Choroid plexus epithelial cell (primary cell): ENCODE measurements around the gene URI1.

Experiments
- DNase-seq: peaks from one replicate; pipeline ENCODE4 v3.0.0-alpha.2; 2010; ENCODE audit warnings: low read depth
- H3K4me3 ChIP-seq: 2 replicates; pipeline ENCODE4 v1.5.1; 2011; ENCODE audit warnings: low read depth, mild to moderate bottlenecking, control low read depth, low read length, moderate library complexity
- TF ChIP-seq, protein P1 (sequence below): conservative IDR thresholded peaks from 2 replicates; pipeline ENCODE4 v1.5.1; 2011; ENCODE audit warnings: low read depth, mild to moderate bottlenecking, control low read depth, inconsistent platforms, low read length, moderate library complexity

URI1 gene

DNA sequence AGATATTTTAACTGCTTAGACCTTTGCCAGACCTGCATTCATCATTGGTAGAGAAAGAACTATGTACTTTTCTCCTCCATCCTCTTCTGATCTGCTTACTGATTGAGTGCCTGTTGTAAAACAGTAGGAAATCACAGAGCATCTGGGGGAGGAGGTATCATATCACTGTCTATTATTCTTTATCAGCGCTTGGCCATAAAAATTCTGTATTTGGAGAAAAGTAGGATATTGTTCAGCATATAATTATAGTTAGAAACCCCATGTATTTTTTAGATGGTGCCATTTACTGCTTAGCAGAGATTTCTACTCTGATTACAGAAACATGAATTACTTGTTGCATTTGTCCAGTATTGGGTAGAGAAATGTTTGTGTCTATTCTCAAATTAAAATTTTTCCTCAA is 62.4 kb downstream of the URI1 start:
- no peak overlapping the region for H3K4me3 ChIP-seq
- DNase-seq = no peak
- TF ChIP-seq, protein P1, sequence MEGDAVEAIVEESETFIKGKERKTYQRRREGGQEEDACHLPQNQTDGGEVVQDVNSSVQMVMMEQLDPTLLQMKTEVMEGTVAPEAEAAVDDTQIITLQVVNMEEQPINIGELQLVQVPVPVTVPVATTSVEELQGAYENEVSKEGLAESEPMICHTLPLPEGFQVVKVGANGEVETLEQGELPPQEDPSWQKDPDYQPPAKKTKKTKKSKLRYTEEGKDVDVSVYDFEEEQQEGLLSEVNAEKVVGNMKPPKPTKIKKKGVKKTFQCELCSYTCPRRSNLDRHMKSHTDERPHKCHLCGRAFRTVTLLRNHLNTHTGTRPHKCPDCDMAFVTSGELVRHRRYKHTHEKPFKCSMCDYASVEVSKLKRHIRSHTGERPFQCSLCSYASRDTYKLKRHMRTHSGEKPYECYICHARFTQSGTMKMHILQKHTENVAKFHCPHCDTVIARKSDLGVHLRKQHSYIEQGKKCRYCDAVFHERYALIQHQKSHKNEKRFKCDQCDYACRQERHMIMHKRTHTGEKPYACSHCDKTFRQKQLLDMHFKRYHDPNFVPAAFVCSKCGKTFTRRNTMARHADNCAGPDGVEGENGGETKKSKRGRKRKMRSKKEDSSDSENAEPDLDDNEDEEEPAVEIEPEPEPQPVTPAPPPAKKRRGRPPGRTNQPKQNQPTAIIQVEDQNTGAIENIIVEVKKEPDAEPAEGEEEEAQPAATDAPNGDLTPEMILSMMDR = no peak

DNA sequence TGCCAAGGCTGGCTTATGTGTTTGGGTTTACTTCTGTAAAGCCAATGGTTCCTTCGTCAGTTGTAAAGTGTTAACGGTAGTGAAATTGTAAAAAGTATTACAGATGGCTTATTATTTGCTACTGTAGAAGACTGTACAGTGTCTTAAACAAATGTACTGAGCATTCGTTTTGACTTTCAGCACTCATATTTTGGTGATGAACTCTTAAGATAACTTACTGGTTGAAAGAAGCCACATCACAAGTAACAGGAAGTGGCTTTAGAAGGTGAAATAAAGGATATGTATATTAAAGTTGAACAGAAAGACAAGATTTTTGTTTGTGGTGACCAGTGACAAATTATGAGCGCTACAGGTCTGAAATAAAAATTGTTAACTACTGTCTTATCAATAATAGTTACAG is 64.2 kb downstream of the URI1 start:
- no peak overlapping the region for H3K4me3 ChIP-seq
- DNase-seq = no peak

GRCh38 chr19:30008169-30008568 is 66.1 kb downstream of the URI1 start:
- DNase-seq = no peak
- TF ChIP-seq, protein P1 = no peak
- H3K4me3 ChIP-seq = no peak overlapping the region

More for the DNA sequence above, 64.2 kb downstream of the URI1 start:
- TF ChIP-seq, protein P1 = no peak

- H3K4me3 ChIP-seq = no peak overlapping the region
- DNase-seq = no peak
- TF ChIP-seq, protein P1 = no peak
These were observed 67.0 kb downstream of the URI1 start for GRCh38 chr19:30009013-30009412.

- DNase-seq = peak; percentile 14
- TF ChIP-seq, protein P1 = peak; percentile 17
- H3K4me3 ChIP-seq = peak overlapping the region; percentile 25
These were observed 69.1 kb downstream of the URI1 start for GRCh38 chr19:30011051-30011578.

- no peak overlapping the region for H3K4me3 ChIP-seq
These were observed 72.7 kb downstream of the URI1 start for GRCh38 chr19:30014770-30015169.

DNA sequence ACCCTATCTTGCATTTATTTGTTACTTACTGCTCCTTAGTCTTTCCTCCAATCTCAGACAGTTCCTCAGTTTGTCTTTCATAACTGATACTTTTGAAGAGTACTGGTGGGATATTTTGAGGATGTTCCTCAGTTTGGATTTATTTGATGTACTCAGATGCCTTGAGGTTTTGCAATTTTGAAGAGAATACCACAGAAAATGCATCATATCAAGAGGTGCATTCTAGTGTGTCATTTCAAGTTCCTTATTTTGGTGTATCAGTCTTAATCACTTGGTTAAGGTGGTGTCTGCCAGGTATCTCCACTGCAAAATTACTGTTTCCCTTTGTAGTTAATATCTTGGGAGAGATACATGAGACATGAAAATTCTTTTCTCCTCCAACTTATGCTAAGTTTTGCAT is 75.1 kb downstream of the URI1 start:
- no peak overlapping the region for H3K4me3 ChIP-seq
- TF ChIP-seq, protein P1 = no peak
- no peak for DNase-seq

More at GRCh38 chr19:30014770-30015169, 72.7 kb downstream of the URI1 start:
- no peak for DNase-seq
- TF ChIP-seq, protein P1 = no peak
